HL-60 (cell line): Measurements from ENCODE around the gene GALNT9.

Experiments
- DNase-seq, 2 experiments: peaks; one replicate each; pipeline ENCODE4 v3.0.0-alpha.2; 2010 to 2020; ENCODE audit warnings: low read depth in 1 of 2, low spot score in 1 of 2
- H3K27ac ChIP-seq: fragments of 250-450 bp; sonication (Bioruptor Pico); replicated peaks from 2 replicates; pipeline ENCODE4 v1.5.1; 2020; ENCODE audit warnings: mild to moderate bottlenecking, moderate library complexity
- H3K27me3 ChIP-seq: fragments of 250-450 bp; sonication (Bioruptor Pico); 2 replicates; pipeline ENCODE4 v1.5.1; 2021; ENCODE audit warnings: mild to moderate bottlenecking, moderate library complexity; ENCODE audit not compliant: insufficient read depth, poor library complexity, severe bottlenecking
- H3K4me3 ChIP-seq: replicated peaks from 2 replicates; pipeline ENCODE4 v1.5.1; 2011; ENCODE audit warnings: mild to moderate bottlenecking, control low read depth, low read length; ENCODE audit not compliant: insufficient read depth
- CTCF ChIP-seq: IDR thresholded peaks from one replicate; pipeline ENCODE4 v1.5.1; 2011; ENCODE audit warnings: low read length, control low read depth, inconsistent platforms; ENCODE audit not compliant: insufficient read depth
- GABPA ChIP-seq: IDR thresholded peaks from 2 replicates; pipeline ENCODE4 v1.6.1; 2012; ENCODE audit warnings: low read depth
- POLR2AphosphoS5 ChIP-seq: IDR thresholded peaks from 2 replicates; pipeline ENCODE4 v1.6.1; 2012; ENCODE audit warnings: low read depth
- REST ChIP-seq: IDR thresholded peaks from 2 replicates; pipeline ENCODE4 v1.6.1; 2012; ENCODE audit warnings: low read depth; ENCODE audit not compliant: insufficient replicate concordance
- SPI1 ChIP-seq: IDR thresholded peaks from 2 replicates; pipeline ENCODE4 v1.6.1; 2012; ENCODE audit warnings: low read depth, mild to moderate bottlenecking, borderline replicate concordance

GALNT9 gene

GRCh38 chr12:132275110-132275531, 54.3 kb downstream of the GALNT9 start:
- DNase-seq: no peak
- Histone ChIP-seq H3K27me3 (peaks cover 24% of the 10 kb centered on the region), H3K27ac (no peak overlapping the region), H3K4me3 (no peak overlapping the region)
- no peak for TF ChIP-seq REST
- TF ChIP-seq SPI1: no peak
- TF ChIP-seq GABPA: no peak
- no peak for TF ChIP-seq POLR2AphosphoS5
- no peak for TF ChIP-seq CTCF

- H3K27me3 ChIP-seq: peaks cover 24% of the 10 kb centered on the region
These were observed 55.4 kb downstream of the GALNT9 start for GRCh38 chr12:132273992-132274334.

GRCh38 chr12:132272711-132273110, 56.7 kb downstream of the GALNT9 start:
- no peak for DNase-seq
- TF ChIP-seq REST (no peak), CTCF (no peak), SPI1 (no peak), GABPA (no peak), POLR2AphosphoS5 (no peak)
- no peak overlapping the region for H3K27ac ChIP-seq
- H3K4me3 ChIP-seq: no peak overlapping the region
- H3K27me3 ChIP-seq: peaks cover 18% of the 10 kb centered on the region

More at GRCh38 chr12:132273992-132274334, 55.4 kb downstream of the GALNT9 start:
- no peak for TF ChIP-seq CTCF
- no peak for TF ChIP-seq REST
- no peak for TF ChIP-seq POLR2AphosphoS5
- no peak for TF ChIP-seq GABPA
- TF ChIP-seq SPI1: no peak
- no peak overlapping the region for H3K27ac ChIP-seq
- no peak overlapping the region for H3K4me3 ChIP-seq
- DNase-seq: no peak
